NCI-H146 treated with DMSO at 0.1 percent for 48 hours (cell line): Measurements from ENCODE around the gene UBAC2.

Source experiments
- DNase-seq: peaks from one replicate; lab custom pipeline; 2025; ENCODE audit not compliant: unreplicated experiment; lab: John Stamatoyannopoulos, UW

The UBAC2 gene

DNA sequence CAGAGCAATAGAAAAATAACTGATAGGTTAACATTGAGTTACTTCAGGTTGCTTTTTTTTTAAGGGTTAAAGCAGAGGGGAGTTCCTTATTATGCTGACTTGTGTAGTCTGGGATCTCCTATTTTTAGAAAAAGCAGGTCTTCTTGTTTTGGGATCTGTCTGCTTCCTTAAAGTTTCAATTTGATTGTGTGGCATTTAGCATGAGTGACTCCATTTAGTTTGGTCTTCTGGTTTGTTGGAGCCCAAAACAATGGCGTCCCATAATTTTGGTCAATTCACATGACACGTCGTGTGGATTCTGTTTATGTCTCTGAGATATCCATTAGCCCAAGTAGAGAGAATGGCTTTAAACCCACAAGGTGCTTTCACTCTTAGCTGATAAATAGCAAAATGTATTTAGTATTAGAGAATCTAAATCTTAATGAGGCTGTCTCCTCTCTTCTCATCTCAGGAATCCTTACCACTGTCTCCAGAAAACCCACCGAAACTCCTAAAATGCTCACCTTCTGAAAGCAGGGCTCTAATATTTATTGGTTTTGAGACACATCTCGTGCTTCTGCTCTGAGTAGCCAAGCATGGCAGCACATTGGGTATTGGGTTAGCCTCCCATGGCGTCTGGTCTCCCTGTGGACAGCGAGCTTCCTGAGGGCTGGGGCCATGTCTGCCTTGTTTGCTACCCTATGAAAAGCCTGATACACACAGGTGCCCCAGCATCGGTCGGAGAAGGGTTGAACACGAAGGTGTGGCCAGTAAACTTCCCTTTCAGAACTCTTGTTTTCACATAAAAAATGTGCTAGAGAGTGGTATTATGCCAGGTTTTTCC, 173.7 kb downstream of the UBAC2 start:
- DNase-seq: no peak

- DNase-seq: no peak
Measured at GRCh38 chr13:99374994-99375737, 174.5 kb downstream of the UBAC2 start.

- no peak for DNase-seq
Measured at GRCh38 chr13:99375738-99376080, 175.1 kb downstream of the UBAC2 start.

- DNase-seq: no peak
Measured at GRCh38 chr13:99376132-99376531, 175.5 kb downstream of the UBAC2 start.

DNA sequence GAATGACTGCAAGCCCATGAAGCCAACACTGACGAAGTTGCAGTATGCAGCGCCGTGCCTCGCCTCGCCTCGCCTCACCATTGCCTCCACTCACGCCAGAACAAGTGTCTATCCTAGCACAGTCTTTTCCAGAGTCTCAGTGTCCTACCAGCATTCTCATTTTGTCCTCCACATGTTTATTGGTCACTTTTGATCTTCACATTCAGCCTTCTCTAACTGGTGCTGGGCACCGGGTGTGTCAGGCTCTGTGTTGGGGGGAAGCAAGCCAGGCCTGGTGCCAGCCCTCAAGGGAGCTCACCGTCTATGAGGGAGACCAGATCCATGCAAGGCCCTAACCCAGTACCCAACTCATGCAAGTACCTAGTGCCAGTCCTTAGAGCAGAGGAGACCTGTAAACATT, 176.3 kb downstream of the UBAC2 start:
- DNase-seq: no peak

DNA sequence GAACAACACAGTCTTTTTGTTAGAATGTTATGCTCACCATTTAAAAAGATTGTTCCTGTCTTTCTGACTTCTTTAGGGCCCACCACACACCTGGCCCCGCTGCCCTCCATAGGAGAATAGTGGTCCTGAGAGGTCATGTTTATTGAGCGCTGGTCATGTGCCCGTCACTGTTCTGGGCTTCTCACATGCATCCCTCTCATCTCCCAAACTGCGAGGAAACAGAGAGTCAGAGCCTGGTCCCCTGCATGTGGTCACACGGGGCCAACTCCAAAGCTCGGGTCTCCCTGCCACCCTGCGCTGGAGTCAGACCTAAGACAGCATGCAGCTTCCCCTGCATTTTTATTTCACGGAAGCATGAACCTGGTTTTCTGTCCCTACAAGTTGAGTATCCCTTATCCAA, 177.0 kb downstream of the UBAC2 start:
- DNase-seq: no peak

GRCh38 chr13:99378985-99379733, 178.5 kb downstream of the UBAC2 start:
- no peak for DNase-seq

GRCh38 chr13:99379856-99380801, 179.5 kb downstream of the UBAC2 start:
- DNase-seq: no peak

DNA sequence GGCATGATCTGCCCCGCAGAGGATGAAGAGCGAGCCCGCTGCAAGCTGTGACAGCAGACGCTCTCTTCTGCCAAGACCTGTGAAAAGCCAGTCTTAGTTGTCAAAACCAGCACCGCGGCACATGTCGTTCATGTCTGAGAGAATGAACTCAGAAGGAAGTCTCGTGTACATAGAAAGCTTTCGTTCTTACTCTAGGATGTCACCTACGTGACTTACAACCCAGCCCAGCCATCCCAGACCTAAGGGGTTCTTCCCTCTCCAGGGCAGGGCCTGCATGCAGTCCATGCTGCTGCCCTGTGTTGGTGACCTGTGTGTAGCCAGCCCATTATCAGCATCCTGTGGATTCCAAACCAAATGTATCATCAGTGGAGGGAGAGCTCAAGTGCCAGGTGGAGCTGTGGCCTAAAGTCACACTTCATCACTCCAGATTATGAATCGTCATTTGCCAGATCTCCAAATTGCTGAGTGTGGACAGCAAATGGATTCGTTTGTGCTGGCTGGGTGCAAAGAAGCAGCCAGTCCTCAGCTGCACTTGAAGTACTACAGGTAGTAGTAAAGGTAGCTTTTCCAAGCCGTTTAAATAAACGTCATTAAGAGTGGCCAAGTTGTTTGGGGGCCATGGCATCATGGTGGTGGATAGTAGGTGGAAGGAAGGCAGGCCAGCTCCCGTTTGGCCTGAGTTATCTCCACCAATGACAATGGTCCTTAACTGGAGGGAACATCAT, 180.4 kb downstream of the UBAC2 start:
- no peak for DNase-seq

DNA sequence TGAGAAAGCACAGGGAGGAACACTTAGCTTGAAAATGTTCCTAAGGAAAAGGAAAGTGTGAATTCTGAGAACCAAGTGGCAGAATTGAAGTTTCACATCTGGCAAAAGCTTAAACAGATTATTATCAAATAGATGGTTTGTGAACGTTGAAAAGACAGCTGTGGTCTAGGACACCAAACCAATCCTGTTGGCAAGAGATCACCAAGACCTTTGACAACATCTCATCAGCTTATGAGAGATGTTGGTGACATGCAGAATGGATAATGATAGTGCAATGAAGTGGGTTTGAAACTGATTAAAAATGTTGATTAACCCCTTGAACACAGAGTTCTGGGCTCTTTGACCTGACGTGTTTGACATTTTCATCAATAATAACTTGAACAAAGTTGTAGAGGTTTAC, 181.1 kb downstream of the UBAC2 start:
- no peak for DNase-seq

- DNase-seq: no peak
Measured at GRCh38 chr13:99382428-99383133, 181.9 kb downstream of the UBAC2 start.

GRCh38 chr13:99383511-99383921, 182.9 kb downstream of the UBAC2 start:
- no peak for DNase-seq

DNA sequence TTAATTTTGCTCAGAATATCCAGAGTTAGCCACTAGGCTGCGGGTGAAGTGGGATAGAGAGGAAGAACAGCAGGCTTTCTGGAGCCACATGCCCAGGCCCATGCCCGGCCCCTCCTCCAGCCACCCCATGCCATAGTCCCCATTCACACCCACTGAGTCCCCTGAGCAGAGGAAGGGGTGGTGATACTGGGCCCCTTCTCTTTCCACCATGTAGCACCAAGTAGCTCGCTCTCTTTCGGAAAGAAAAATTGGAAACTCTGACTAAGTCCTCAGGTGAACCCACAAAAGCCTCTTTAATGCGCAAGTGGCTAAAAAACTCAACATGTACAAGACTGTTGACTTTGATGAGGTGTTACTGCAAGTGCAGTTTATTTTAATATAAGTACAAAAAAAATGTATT, 183.3 kb downstream of the UBAC2 start:
- DNase-seq: no peak

- no peak for DNase-seq
Measured at GRCh38 chr13:99384468-99384867, 183.8 kb downstream of the UBAC2 start.

DNA sequence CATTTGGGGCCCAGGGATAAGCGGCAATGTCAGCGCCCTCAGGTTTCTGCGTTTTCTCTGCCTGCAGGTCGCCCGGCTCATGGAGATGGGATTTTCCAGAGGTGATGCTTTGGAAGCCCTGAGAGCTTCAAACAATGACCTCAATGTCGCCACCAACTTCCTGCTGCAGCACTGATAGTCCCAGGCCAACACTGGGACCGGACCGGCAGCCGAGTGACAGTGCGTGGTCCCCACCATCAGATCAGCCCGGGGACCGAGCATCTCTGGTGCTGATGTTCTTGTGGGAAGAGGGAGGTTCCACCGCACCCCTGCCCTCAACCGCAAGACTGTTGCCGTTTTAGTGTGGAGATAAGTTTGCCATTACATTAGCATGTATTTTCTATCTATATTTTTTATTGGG, 184.5 kb downstream of the UBAC2 start:
- DNase-seq: no peak

GRCh38 chr13:99385940-99386339, 185.3 kb downstream of the UBAC2 start:
- no peak for DNase-seq

GRCh38 chr13:99386495-99386894, 185.8 kb downstream of the UBAC2 start:
- no peak for DNase-seq

DNA sequence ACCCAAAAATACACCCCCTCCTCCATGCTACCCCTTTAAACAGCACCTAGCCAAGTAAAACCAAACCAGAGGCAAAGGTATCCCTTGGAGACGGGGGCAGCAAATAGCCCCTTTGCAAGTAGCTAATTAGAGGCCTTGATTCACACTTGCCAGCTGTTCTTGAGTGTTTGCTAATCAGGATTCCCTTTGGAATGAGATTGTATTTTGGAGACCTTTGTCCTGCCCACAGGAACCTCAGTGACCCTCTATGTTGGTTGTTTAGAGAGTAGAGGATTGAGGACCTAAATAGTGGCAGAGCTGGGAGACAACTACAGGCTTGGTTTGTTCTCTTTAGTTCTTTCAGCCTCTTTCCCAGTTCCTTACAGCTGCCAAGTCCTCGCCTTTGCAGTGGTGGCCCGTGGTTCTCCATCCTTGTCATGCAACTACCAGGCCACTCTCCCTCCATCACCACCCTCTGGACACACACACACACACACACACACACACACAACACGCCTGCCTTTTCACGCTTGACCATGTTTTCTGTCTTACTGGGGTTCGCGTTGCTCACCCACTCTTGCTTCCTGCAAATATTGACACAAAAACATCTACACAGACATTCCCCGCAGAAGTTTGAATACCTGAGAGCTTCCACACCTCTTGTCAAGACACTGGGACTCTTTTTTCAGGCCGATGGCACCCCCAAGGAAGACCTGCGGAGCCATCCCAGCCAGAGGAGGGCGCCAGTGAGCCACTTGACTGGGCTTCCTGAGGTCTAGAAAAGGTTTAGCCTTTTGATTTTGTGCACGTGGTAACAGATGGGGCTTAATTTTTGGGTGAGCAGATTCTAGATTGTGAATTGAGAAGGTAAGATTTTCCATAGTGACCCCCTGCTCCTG, 186.5 kb downstream of the UBAC2 start:
- DNase-seq: no peak
